A549 (cell line): ENCODE data around the gene NTHL1.

Experiments used
- CHD4 ChIP-seq: fragments of 200-600 bp; sonication (generic); IDR thresholded peaks from 2 replicates; pipeline ENCODE4 v1.6.1; 2016; ENCODE audit warnings: antibody characterized with exemption, mild to moderate bottlenecking, borderline replicate concordance
- CTCF ChIP-seq: fragments of >200 bp; sonication (Bioruptor Twin); formaldehyde crosslinking; IDR thresholded peaks from 3 replicates; pipeline ENCODE4 v1.5.1; 2016
- EP300 ChIP-seq, 2 experiments: fragments of >200 bp; sonication (Bioruptor Twin); formaldehyde crosslinking; IDR thresholded peaks; 2 replicates in 1 of 2; 3 replicates in 1 of 2; pipeline ENCODE4 v1.6.1; 2016 to 2017
- KDM1A ChIP-seq: fragments of 200-600 bp; sonication (generic); IDR thresholded peaks from 2 replicates; pipeline ENCODE4 v1.6.1; 2016; ENCODE audit warnings: low read depth, mild to moderate bottlenecking
- MAZ ChIP-seq: fragments of 150-350 bp; IDR thresholded peaks from 2 replicates; pipeline ENCODE4 v1.6.1; 2014; ENCODE audit warnings: antibody characterized with exemption, low read depth, low read length, borderline replicate concordance
- POLR2A ChIP-seq: IDR thresholded peaks from 2 replicates; pipeline ENCODE4 v1.6.1; 2012; ENCODE audit warnings: mild to moderate bottlenecking, low read length
- RAD21 ChIP-seq, 2 experiments: fragments of >200 bp in 1 of 2; sonication (Bioruptor Twin) in 1 of 2; formaldehyde crosslinking in 1 of 2; IDR thresholded peaks in 1 of 2; conservative IDR thresholded peaks in 1 of 2; 2 replicates in 1 of 2; 3 replicates in 1 of 2; pipeline ENCODE4 v1.6.1; 2012 to 2018; ENCODE audit warnings: inconsistent platforms in 1 of 2
- REST ChIP-seq: fragments of 200-600 bp; sonication (generic); IDR thresholded peaks from 2 replicates; pipeline ENCODE4 v1.6.1; 2016; ENCODE audit warnings: antibody characterized with exemption, mild to moderate bottlenecking, moderate library complexity
- SREBF2 ChIP-seq: fragments of 450-650 bp; IDR thresholded peaks from 2 replicates; pipeline ENCODE4 v1.6.1; 2014; ENCODE audit warnings: mild to moderate bottlenecking, moderate library complexity
- ZC3H11A ChIP-seq: fragments of 450-650 bp; IDR thresholded peaks from 2 replicates; pipeline ENCODE4 v1.6.1; 2014; ENCODE audit warnings: antibody characterized with exemption, mild to moderate bottlenecking
- TF ChIP-seq, protein P1 (sequence below): fragments of 150-350 bp; IDR thresholded peaks from 2 replicates; pipeline ENCODE4 v1.6.1; 2014; ENCODE audit warnings: low read depth, mild to moderate bottlenecking, low read length
- TF ChIP-seq, protein P2 (sequence below): fragments of 250-450 bp; sonication (Bioruptor Pico); IDR thresholded peaks from 2 replicates; pipeline ENCODE4 v1.5.0; 2021; ENCODE audit warnings: mild to moderate bottlenecking, moderate library complexity, borderline replicate concordance

DNA sequence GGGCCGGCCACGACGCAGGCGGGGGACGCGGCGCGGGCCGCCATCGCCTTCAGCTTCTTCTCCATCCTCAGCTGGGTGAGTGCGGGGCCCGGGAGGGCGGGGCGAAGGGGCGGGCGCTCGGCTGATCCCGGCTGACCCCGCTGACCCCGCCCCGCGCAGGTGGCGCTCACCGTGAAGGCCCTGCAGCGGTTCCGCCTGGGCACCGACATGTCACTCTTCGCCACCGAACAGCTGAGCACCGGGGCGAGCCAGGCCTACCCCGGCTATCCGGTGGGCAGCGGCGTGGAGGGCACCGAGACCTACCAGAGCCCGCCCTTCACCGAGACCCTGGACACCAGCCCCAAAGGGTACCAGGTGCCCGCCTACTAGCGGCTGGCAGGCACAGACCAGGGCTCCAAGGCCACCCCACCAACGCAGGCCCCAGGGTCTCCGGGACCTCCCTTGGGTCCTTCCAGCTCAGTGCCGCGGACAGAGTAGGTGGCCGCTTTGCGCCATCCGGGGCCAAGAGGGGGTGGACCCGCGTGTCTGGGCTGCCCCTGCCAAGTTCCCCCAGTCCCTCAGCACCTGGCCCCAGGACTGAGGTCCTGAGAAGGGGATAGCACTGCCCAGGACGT is 54.8 kb downstream of the NTHL1 start:
- TF ChIP-seq CTCF (no peak), KDM1A (no peak), POLR2A (no peak), EP300 (IDR thresholded peaks at IDR 0.05) (no peak), SREBF2 (no peak), CHD4 (no peak), RAD21 (conservative IDR thresholded peaks at IDR 0.05 in 1 of 2, IDR thresholded peaks at IDR 0.05 in 1 of 2) (no peak), REST (no peak), MAZ (no peak), ZC3H11A (no peak)
- TF ChIP-seq, protein P1, sequence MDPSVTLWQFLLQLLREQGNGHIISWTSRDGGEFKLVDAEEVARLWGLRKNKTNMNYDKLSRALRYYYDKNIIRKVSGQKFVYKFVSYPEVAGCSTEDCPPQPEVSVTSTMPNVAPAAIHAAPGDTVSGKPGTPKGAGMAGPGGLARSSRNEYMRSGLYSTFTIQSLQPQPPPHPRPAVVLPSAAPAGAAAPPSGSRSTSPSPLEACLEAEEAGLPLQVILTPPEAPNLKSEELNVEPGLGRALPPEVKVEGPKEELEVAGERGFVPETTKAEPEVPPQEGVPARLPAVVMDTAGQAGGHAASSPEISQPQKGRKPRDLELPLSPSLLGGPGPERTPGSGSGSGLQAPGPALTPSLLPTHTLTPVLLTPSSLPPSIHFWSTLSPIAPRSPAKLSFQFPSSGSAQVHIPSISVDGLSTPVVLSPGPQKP: no peak
- TF ChIP-seq, protein P2, sequence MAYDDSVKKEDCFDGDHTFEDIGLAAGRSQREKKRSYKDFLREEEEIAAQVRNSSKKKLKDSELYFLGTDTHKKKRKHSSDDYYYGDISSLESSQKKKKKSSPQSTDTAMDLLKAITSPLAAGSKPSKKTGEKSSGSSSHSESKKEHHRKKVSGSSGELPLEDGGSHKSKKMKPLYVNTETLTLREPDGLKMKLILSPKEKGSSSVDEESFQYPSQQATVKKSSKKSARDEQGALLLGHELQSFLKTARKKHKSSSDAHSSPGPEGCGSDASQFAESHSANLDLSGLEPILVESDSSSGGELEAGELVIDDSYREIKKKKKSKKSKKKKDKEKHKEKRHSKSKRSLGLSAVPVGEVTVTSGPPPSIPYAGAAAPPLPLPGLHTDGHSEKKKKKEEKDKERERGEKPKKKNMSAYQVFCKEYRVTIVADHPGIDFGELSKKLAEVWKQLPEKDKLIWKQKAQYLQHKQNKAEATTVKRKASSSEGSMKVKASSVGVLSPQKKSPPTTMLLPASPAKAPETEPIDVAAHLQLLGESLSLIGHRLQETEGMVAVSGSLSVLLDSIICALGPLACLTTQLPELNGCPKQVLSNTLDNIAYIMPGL (CRISPR knock-in tag): no peak
